ENCODE results near the gene ENGASE. TPM values are rescaled to one million over a fixed set of nuclear protein-coding genes. Genes with fewer than 3 reads are reported as not detected.

The ENGASE gene
- total RNA-seq, 1 experiment from 2014 or later = 58.0 TPM

DNA sequence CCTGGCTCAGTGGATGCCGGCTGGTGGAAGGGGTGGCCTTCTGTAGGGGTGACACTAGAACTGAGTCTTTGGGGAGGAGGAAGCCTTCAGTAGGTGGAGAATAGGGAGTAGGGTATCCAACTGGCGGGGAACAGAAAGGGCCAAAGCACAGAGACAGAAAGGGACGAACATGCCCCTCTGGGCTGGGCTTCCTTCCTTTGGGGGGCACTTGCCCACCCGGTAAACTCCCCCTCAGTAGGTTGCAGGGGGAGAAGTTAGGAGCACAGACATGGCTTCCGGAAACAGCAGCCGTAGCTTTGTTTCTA is 774 bp downstream of the ENGASE start:
- TF ChIP-seq, protein P1, sequence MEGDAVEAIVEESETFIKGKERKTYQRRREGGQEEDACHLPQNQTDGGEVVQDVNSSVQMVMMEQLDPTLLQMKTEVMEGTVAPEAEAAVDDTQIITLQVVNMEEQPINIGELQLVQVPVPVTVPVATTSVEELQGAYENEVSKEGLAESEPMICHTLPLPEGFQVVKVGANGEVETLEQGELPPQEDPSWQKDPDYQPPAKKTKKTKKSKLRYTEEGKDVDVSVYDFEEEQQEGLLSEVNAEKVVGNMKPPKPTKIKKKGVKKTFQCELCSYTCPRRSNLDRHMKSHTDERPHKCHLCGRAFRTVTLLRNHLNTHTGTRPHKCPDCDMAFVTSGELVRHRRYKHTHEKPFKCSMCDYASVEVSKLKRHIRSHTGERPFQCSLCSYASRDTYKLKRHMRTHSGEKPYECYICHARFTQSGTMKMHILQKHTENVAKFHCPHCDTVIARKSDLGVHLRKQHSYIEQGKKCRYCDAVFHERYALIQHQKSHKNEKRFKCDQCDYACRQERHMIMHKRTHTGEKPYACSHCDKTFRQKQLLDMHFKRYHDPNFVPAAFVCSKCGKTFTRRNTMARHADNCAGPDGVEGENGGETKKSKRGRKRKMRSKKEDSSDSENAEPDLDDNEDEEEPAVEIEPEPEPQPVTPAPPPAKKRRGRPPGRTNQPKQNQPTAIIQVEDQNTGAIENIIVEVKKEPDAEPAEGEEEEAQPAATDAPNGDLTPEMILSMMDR (IDR thresholded peaks at IDR 0.05; ENCODE audit: unreplicated experiment) = no peak
- intact Hi-C loops (cut with micrococcal nuclease; ENCODE audit: unreplicated experiment) = no loop called here
- peaks cover 26% of the 10 kb centered on the region for H3K36me3 Mint-ChIP-seq (ENCODE audit: insufficient read depth, unreplicated experiment)
- no peaks in the 10 kb centered on the region for H3K9me3 Mint-ChIP-seq (ENCODE audit: low read depth, unreplicated experiment)
- DNase-seq = no peak
- H3K4me3 Mint-ChIP-seq (ENCODE audit: low read depth, unreplicated experiment) = peak overlapping the region; percentile 87
- H3K4me1 Mint-ChIP-seq (ENCODE audit: low read depth, unreplicated experiment) = peaks cover 10% of the 10 kb centered on the region
- CTCF ChIA-PET = no interaction called here
- BruUV-seq (replicated peaks) = no TSS peak
- H3K27me3 Mint-ChIP-seq (ENCODE audit: unreplicated experiment) = peaks cover 1% of the 10 kb centered on the region
- peak overlapping the region; percentile 68 for H3K27ac Mint-ChIP-seq (ENCODE audit: unreplicated experiment)

DNA sequence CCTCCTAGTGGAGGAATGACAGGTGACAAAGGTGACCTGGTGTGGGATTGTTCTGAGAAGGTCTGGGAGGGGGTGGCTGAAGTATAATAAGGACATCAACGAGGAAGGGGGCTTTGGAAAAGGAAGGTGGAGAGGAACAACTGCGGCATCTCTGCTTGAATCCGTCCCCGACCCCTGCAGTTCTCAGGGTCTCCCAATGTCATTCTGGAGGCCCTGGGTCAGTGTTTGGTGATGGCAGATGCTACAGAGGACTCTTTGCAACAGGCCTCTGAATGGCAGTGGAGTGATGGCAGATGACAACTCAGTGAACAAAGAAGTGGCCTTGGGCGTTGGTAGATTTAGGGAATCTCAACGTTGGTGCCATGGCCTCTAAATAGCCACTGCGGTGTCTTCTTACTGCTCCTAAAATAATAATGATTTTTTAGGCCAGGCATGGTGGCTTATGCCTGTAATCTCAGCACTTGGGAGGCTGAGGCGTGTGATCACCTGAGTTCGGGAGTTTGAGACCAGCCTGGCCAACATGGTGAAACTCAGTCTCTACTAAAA is 1.3 kb downstream of the ENGASE start:
- Mint-ChIP-seq H3K4me3 (ENCODE audit: low read depth, unreplicated experiment) (peak overlapping the region; percentile 87), H3K27me3 (ENCODE audit: unreplicated experiment) (no peaks in the 10 kb centered on the region), H3K9me3 (ENCODE audit: low read depth, unreplicated experiment) (no peaks in the 10 kb centered on the region), H3K36me3 (ENCODE audit: insufficient read depth, unreplicated experiment) (peaks cover 31% of the 10 kb centered on the region), H3K27ac (ENCODE audit: unreplicated experiment) (peak overlapping the region; percentile 68), H3K4me1 (ENCODE audit: low read depth, unreplicated experiment) (peaks cover 10% of the 10 kb centered on the region)
- intact Hi-C loops (cut with micrococcal nuclease; ENCODE audit: unreplicated experiment) = no loop called here
- TF ChIP-seq, protein P1 (IDR thresholded peaks at IDR 0.05; ENCODE audit: unreplicated experiment) = no peak
- TSS peak; percentile 52 for BruUV-seq (replicated peaks)
- DNase-seq = no peak
- CTCF ChIA-PET = no interaction called here

DNA sequence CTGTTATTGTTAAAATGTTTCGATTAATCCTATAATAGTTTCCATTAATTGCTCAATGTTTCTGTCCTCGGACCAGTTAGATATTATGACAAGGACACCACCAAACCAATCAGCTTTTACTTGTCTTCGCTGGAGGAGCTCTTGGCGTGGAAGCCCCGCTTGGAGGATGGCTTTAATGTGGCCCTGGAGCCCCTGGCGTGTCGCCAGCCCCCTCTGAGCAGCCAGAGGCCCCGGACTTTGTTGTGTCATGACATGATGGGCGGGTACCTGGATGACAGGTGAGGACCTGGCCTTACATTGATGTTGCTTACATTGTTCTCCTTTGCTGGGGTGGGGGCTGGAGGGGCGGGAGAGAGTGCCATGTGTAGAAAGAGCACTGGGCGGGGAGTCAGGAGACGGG is 3.0 kb downstream of the ENGASE start:
- no peaks in the 10 kb centered on the region for H3K27me3 Mint-ChIP-seq (ENCODE audit: unreplicated experiment)
- CTCF ChIA-PET = no interaction called here
- TF ChIP-seq, protein P1 (IDR thresholded peaks at IDR 0.05; ENCODE audit: unreplicated experiment) = no peak
- peaks cover 43% of the 10 kb centered on the region for H3K36me3 Mint-ChIP-seq (ENCODE audit: insufficient read depth, unreplicated experiment)
- no peak overlapping the region for H3K27ac Mint-ChIP-seq (ENCODE audit: unreplicated experiment)
- DNase-seq = no peak
- H3K9me3 Mint-ChIP-seq (ENCODE audit: low read depth, unreplicated experiment) = no peaks in the 10 kb centered on the region
- peaks cover 10% of the 10 kb centered on the region for H3K4me1 Mint-ChIP-seq (ENCODE audit: low read depth, unreplicated experiment)
- no peak overlapping the region for H3K4me3 Mint-ChIP-seq (ENCODE audit: low read depth, unreplicated experiment)
- BruUV-seq (replicated peaks) = no TSS peak
- intact Hi-C loops (cut with micrococcal nuclease; ENCODE audit: unreplicated experiment) = no loop called here

DNA sequence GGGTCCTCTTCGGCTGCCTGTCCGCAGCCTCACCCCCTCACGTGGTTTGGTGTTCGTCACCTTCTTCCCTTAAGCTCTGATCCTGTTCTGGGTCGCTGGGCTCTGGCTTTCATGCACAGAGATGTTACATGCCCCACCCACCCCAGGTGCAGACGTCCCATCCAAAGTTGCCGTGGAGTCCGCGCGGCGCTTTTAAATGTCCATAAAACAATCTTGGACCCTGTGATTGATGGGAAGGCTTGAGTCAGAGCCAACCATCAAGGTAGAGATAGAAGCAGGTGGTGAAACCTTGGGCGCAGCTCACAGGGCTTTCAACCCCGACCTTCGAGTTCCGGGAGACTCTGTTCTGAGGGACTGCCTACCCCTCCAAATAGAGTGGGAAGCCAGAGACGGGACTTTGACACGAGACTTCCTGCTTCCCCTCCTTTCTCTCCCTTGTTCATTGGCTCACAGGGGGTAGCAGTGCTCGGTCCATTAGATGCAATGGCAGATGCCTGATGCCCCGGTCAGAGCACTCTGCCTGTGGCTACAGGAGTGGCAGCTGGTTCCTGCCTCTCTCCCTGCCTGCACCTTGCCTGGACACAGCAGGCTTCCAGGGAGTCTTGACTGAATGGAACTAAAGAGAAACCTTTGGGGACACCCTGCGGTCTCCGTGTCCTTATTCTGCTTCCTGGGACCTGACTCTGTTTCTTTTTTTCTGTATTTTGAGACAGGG is 4.0 kb downstream of the ENGASE start:
- Mint-ChIP-seq H3K36me3 (ENCODE audit: insufficient read depth, unreplicated experiment) (peaks cover 43% of the 10 kb centered on the region), H3K4me3 (ENCODE audit: low read depth, unreplicated experiment) (no peak overlapping the region), H3K4me1 (ENCODE audit: low read depth, unreplicated experiment) (peaks cover 10% of the 10 kb centered on the region), H3K27me3 (ENCODE audit: unreplicated experiment) (no peaks in the 10 kb centered on the region), H3K27ac (ENCODE audit: unreplicated experiment) (no peak overlapping the region), H3K9me3 (ENCODE audit: low read depth, unreplicated experiment) (no peaks in the 10 kb centered on the region)
- CTCF ChIA-PET = no interaction called here
- TF ChIP-seq, protein P1 (IDR thresholded peaks at IDR 0.05; ENCODE audit: unreplicated experiment) = no peak
- no TSS peak for BruUV-seq (replicated peaks)
- no peak for DNase-seq
- intact Hi-C loops (cut with micrococcal nuclease; ENCODE audit: unreplicated experiment) = no loop called here
